K562 (cell line): Measurements from ENCODE around the gene HSPA5. TPM values are rescaled to one million over a fixed set of nuclear protein-coding genes. Genes with fewer than 3 reads are reported as not detected.

Experiments used
- ATAC-seq: fragments of 200-7000 bp; cut with Tn5 transposase; 3 replicates; pipeline ENCODE4 v1.9.1; 2020; ENCODE audit warnings: moderate library complexity
- BruUV-seq: library from RNA; stranded (reverse); fragments of 400-500 nt; replicated peaks from 2 replicates; lab custom pipeline; 2021; lab: Mats Ljungman, UMichigan
- CTCF ChIA-PET: fragments of 300-600 bp; formaldehyde crosslinking; extraction: SDS; loops from one replicate; lab custom pipeline; 2021; ENCODE audit warnings: low intra/inter-chr PET ratio; lab: Yijun Ruan, JAX
- POLR2A ChIA-PET: fragments of 300-600, 350-650 bp; sonication (Branson Sonifier 250); formaldehyde crosslinking; extraction: SDS; loops from one replicate; lab custom pipeline; 2021; ENCODE audit warnings: antibody characterized with exemption, inconsistent platforms; lab: Yijun Ruan, JAX
- DNase-seq, 4 experiments: peaks; one replicate each; pipeline versions ENCODE4 v3.0.0 to v3.0.0-alpha.2; 2011 to 2018; ENCODE audit warnings: low spot score in 3 of 4, mixed read lengths in 3 of 4; ENCODE audit errors: extremely low read depth in 1 of 4
- FAIRE-seq: peaks from 2 replicates; lab custom pipeline; 2011; peaks lifted over from hg19 to GRCh38; lab: Jason Lieb, UNC
- H2AFZ ChIP-seq: 2 replicates; pipeline ENCODE4 v1.6.0; 2011; ENCODE audit warnings: low read depth, low read length, control low read depth, inconsistent platforms
- H3K27ac ChIP-seq: fragments of 200-600 bp; 3 replicates; pipeline ENCODE4 v1.8.0; 2011; ENCODE audit warnings: low read depth, mild to moderate bottlenecking, control low read depth, inconsistent platforms, low read length, moderate library complexity, mixed read lengths; ENCODE audit errors: extremely low read depth
- H3K27me3 ChIP-seq, 2 experiments: fragments of 300-600 bp in 1 of 2; 2 replicates in 1 of 2; 3 replicates in 1 of 2; pipeline versions ENCODE4 v1.6.0 to v1.8.0; 2011; ENCODE audit warnings: inconsistent platforms in 2 of 2, low read length in 2 of 2, mild to moderate bottlenecking in 1 of 2, mixed read lengths in 1 of 2, moderate library complexity in 1 of 2; ENCODE audit not compliant: control insufficient read depth in 2 of 2, insufficient read depth in 2 of 2
- H3K36me3 ChIP-seq: fragments of 300-600 bp; 3 replicates; pipeline ENCODE4 v1.8.0; 2011; ENCODE audit warnings: mild to moderate bottlenecking, low read length, inconsistent platforms; ENCODE audit not compliant: control insufficient read depth, insufficient read depth
- H3K4me1 ChIP-seq, 2 experiments: fragments of 200-600 bp in 1 of 2; replicated peaks in 1 of 2; 2 replicates in 1 of 2; 3 replicates in 1 of 2; pipeline versions ENCODE4 v1.5.1 to v1.8.0; 2011; ENCODE audit warnings: inconsistent platforms in 2 of 2, low read length in 2 of 2, mild to moderate bottlenecking in 1 of 2, mixed read lengths in 1 of 2, moderate library complexity in 1 of 2; ENCODE audit not compliant: control insufficient read depth in 2 of 2, insufficient read depth in 2 of 2
- H3K4me2 ChIP-seq: 2 replicates; pipeline ENCODE4 v1.6.1; 2011; ENCODE audit warnings: low read length, control low read depth, inconsistent platforms, mixed read lengths; ENCODE audit not compliant: insufficient read depth
- H3K4me3 ChIP-seq: fragments of 200-600 bp; sonication (generic), shearing (Covaris generic); 2 replicates; pipeline ENCODE4 v1.5.1; 2016; ENCODE audit warnings: control low read depth, inconsistent platforms
- H3K79me2 ChIP-seq: fragments of 200-600 bp; 3 replicates; pipeline ENCODE4 v1.8.0; 2011; ENCODE audit warnings: low read length, inconsistent platforms; ENCODE audit not compliant: control insufficient read depth, insufficient read depth
- H3K9ac ChIP-seq, 2 experiments: 2 replicates each; pipeline versions ENCODE4 v1.6.0 to v1.6.1; 2011; ENCODE audit warnings: low read depth in 2 of 2, low read length in 2 of 2, control low read depth in 1 of 2, inconsistent platforms in 1 of 2, mild to moderate bottlenecking in 1 of 2, mixed read lengths in 1 of 2; ENCODE audit not compliant: insufficient read depth in 1 of 2
- H3K9me1 ChIP-seq: one replicate; pipeline ENCODE4 v1.6.0; 2011; ENCODE audit warnings: inconsistent platforms, mild to moderate bottlenecking, low read length, moderate library complexity; ENCODE audit not compliant: control insufficient read depth, insufficient read depth
- H3K9me3 ChIP-seq: replicated peaks from 2 replicates; pipeline ENCODE4 v1.5.1; 2011; ENCODE audit warnings: low read depth, low read length, inconsistent platforms; ENCODE audit not compliant: control insufficient read depth, insufficient read depth
- H4K20me1 ChIP-seq: replicated peaks from 2 replicates; pipeline ENCODE4 v1.6.1; 2011; ENCODE audit warnings: low read length, inconsistent platforms, mixed read lengths; ENCODE audit not compliant: control insufficient read depth, insufficient read depth
- ATF1 ChIP-seq, 2 experiments: fragments of 450-650 bp in 1 of 2; IDR thresholded peaks; 2 replicates each; pipeline ENCODE4 v1.6.1; 2016; ENCODE audit warnings: missing compliant biosample characterization in 1 of 2, missing genetic modification characterization in 1 of 2
- C11orf30 ChIP-seq: fragments of 450-650 bp; IDR thresholded peaks from 2 replicates; pipeline ENCODE4 v1.6.1; 2016; ENCODE audit warnings: low read depth, mild to moderate bottlenecking
- DPF2 ChIP-seq: fragments of 450-650 bp; IDR thresholded peaks from 2 replicates; pipeline ENCODE4 v1.6.1; 2016
- ELK3 ChIP-seq: fragments of 450-650 bp; formaldehyde crosslinking; IDR thresholded peaks from 2 replicates; pipeline ENCODE4 v1.4.0; 2020; ENCODE audit warnings: mild to moderate bottlenecking
- HINFP ChIP-seq: fragments of 450-650 bp; conservative IDR thresholded peaks from 2 replicates; pipeline ENCODE4 v1.6.1; 2016; ENCODE audit warnings: missing genetic modification characterization, low read depth, mild to moderate bottlenecking, control low read depth, missing compliant biosample characterization
- MIER1 ChIP-seq: fragments of 450-650 bp; IDR thresholded peaks from 2 replicates; pipeline ENCODE4 v1.6.1; 2016; ENCODE audit warnings: antibody characterized with exemption, mild to moderate bottlenecking, low read depth
- MTA3 ChIP-seq: fragments of 450-650 bp; formaldehyde crosslinking; IDR thresholded peaks from 2 replicates; pipeline ENCODE4 v1.6.1; 2017; ENCODE audit warnings: mild to moderate bottlenecking, borderline replicate concordance
- NCOR1 ChIP-seq: fragments of 450-650 bp; IDR thresholded peaks from 2 replicates; pipeline ENCODE4 v1.6.1; 2016; ENCODE audit warnings: mild to moderate bottlenecking, moderate library complexity
- OTX1 ChIP-seq: fragments of 450-650 bp; formaldehyde crosslinking; IDR thresholded peaks from 2 replicates; pipeline ENCODE4 v1.4.0; 2022; ENCODE audit warnings: mild to moderate bottlenecking
- POLR2AphosphoS5 ChIP-seq: IDR thresholded peaks from 2 replicates; pipeline ENCODE4 v1.6.1; 2011; ENCODE audit warnings: mild to moderate bottlenecking, low read depth, low read length, moderate library complexity; ENCODE audit not compliant: control insufficient read depth, insufficient read depth
- RCOR1 ChIP-seq, 2 experiments: IDR thresholded peaks; 2 replicates each; pipeline ENCODE4 v1.6.1; 2012; ENCODE audit warnings: low read depth in 2 of 2, low read length in 2 of 2, borderline replicate concordance in 1 of 2, improper control_type of control experiment in 1 of 2
- SIRT6 ChIP-seq: IDR thresholded peaks from one replicate; pipeline ENCODE4 v1.6.1; 2012; ENCODE audit warnings: low read depth, mild to moderate bottlenecking, control low read depth, inconsistent platforms, low read length, moderate library complexity
- STAG1 ChIP-seq: sonication (generic); formaldehyde crosslinking; IDR thresholded peaks from 2 replicates; pipeline ENCODE4 v1.5.0; 2020; ENCODE audit warnings: missing genetic modification reagents, borderline replicate concordance
- TBL1XR1 ChIP-seq, 2 experiments: IDR thresholded peaks; 2 replicates each; pipeline ENCODE4 v1.6.1; 2012; ENCODE audit warnings: improper control_type of control experiment in 2 of 2, low read length in 2 of 2, mild to moderate bottlenecking in 1 of 2
- ZKSCAN3 ChIP-seq: fragments of 250-450 bp; sonication (Bioruptor Pico); IDR thresholded peaks from 2 replicates; pipeline ENCODE4 v1.4.0; 2020
- ZNF584 ChIP-seq: fragments of 200-800 bp; sonication (Bioruptor generic); IDR thresholded peaks from 2 replicates; pipeline ENCODE4 v1.6.1; 2016; ENCODE audit warnings: low read depth, mild to moderate bottlenecking, missing genetic modification characterization, missing compliant biosample characterization
- WGBS: fragments of 100-300 bp; shearing (Covaris generic); methylation state at CpG from one replicate; pipeline ENCODE4 v1.1.6; 2016; ENCODE audit warnings: low coverage, mixed read lengths; ENCODE audit not compliant: insufficient coverage; ENCODE audit errors: missing lambda C conversion rate; 5-methylcytosine and 5-hydroxymethylcytosine counted together
- in situ Hi-C: fragments of 300-500 bp; cut with MboI; formaldehyde crosslinking; loops from 4 replicates; pipeline ENCODE4 v1.15.0; 2018; ENCODE audit warnings: inconsistent platforms, mixed read lengths
- intact Hi-C: fragments of 100-400 bp; cut with micrococcal nuclease; formaldehyde crosslinking; loops from 2 replicates; pipeline ENCODE4 v1.14.2; 2022
- polyA plus RNA-seq, 8 experiments: library from polyadenylated mRNA; depleted of rRNA in 4 of 8; stranded (reverse) in 5 of 8; unstranded in 3 of 8; fragments of >200 nt; fragmentation: Nextera tagmentation in 2 of 8; fragmentation: Illumina TruSeq in 1 of 8; extraction: Ambion mirVana in 2 of 8; extraction: Trizol in 1 of 8; gene quantifications; 2 replicates each; pipeline versions ENCODE4 v1.2.1 to v1.2.3, GENCODE V29; 2011 to 2014; ENCODE audit warnings: inconsistent platforms in 1 of 8, missing spikeins in 1 of 8
- total RNA-seq, 7 experiments: library from RNA; depleted of rRNA in 6 of 7; stranded (reverse); fragments of >200 nt in 6 of 7; fragmentation: Illumina TruSeq in 2 of 7; extraction: Trizol in 2 of 7; gene quantifications; 2 replicates each; pipeline versions ENCODE4 v1.2.1 to v1.2.3, GENCODE V29; 2011 to 2021; ENCODE audit warnings: low replicate concordance in 1 of 7

Gene HSPA5
- total and polyA plus RNA-seq, 9 of the 15 experiments (the other 6 are each of a cell fraction or from before 2014, with no cell fraction given): 48.0 to 265 (median 113) TPM

- in situ Hi-C loops (no loop called here), intact Hi-C loops (no loop called here)
- H3K36me3 ChIP-seq: peaks cover 8% of the 10 kb centered on the region; the same call in 2 of the 3 replicates
- under 1% methylated on average over 53 of the region's 82 CpGs for WGBS
- peaks cover 5 to 20% of the 10 kb centered on the region in 2 experiments; a peak in 4 of 5 replicates for H3K4me1 ChIP-seq
- no TSS peak for BruUV-seq
- POLR2A ChIA-PET: interaction anchor here (0.6 to 1.4 kb wide), 6 partner anchors 10 to 495 kb away, joined by 3 to 15 read pairs (median 4); partner anchors contain the start of gene RABEPK
- CTCF ChIA-PET: no interaction called here
- no peaks in the 10 kb centered on the region for H3K9me1 ChIP-seq
- peak within 1 kb of the TSS; percentile 96 for H3K4me2 ChIP-seq
- DNase-seq: peak; percentile 95 to 98 (median 96)
- peak within 1 kb of the TSS; percentile 93 to 99 for H3K9ac ChIP-seq
- H3K27ac ChIP-seq: peak within 1 kb of the TSS; percentile 91
- H4K20me1 ChIP-seq: 0 out of 2 replicates have a peak, but pooled peaks cover 4% of the 10 kb centered on the region
- H3K79me2 ChIP-seq: peaks cover 58% of the 10 kb centered on the region
- ATAC-seq: peak; percentile 97
- no peaks in the 10 kb centered on the region for H3K9me3 ChIP-seq
- peak within 1 kb of the TSS; percentile 96 for H3K4me3 ChIP-seq
- H2AFZ ChIP-seq: peak within 1 kb of the TSS; percentile 98
- FAIRE-seq: peak; percentile 77
- no peaks in the 10 kb centered on the region for H3K27me3 ChIP-seq
- TF ChIP-seq SIRT6: no peak
- peak in 1 of 2 experiments; percentile 73; a peak in 2 of 4 replicates for TF ChIP-seq TBL1XR1 (IDR thresholded peaks at IDR 0.05; ENCODE audit: low read length in 2 of 2)
- TF ChIP-seq HINFP: peak; percentile 78; the same call in 1 of the 2 replicates
- TF ChIP-seq NCOR1: peak; percentile 34; the same call in 1 of the 2 replicates
- no peak for TF ChIP-seq ZKSCAN3 (CRISPR knock-in tag)
- 0 out of 2 replicates have a peak, but pooled peaks have one; percentile 20 for TF ChIP-seq DPF2
- TF ChIP-seq OTX1 (CRISPR knock-in tag): 0 out of 2 replicates have a peak, but pooled peaks have one; percentile 50
- TF ChIP-seq C11orf30: peak; percentile 91
- peak in 1 of 2 experiments; percentile 82; a peak in 2 of 4 replicates for TF ChIP-seq RCOR1 (IDR thresholded peaks at IDR 0.05; ENCODE audit: borderline replicate concordance in 1 of 2, low read depth in 2 of 2, low read length in 2 of 2)
- TF ChIP-seq ATF1 (CRISPR knock-in tag; IDR thresholded peaks at IDR 0.05): peak; percentile 86
- peak; percentile 96 for TF ChIP-seq ATF1 (tag; IDR thresholded peaks at IDR 0.05)
- 0 out of 2 replicates have a peak, but pooled peaks have one; percentile 15 for TF ChIP-seq STAG1 (CRISPR knock-in tag)
- TF ChIP-seq MTA3: peak; percentile 99
- peak; percentile 69 for TF ChIP-seq POLR2AphosphoS5
- TF ChIP-seq ZNF584 (CRISPR knock-in tag): peak; percentile 88
- no peak for TF ChIP-seq MIER1
- no peak for TF ChIP-seq ELK3 (CRISPR knock-in tag)
Observed at GRCh38 chr9:125189361-125190289, 51.5 kb downstream of the HSPA5 start, which contains the start of gene PPP6C. Gene PPP6C, minus strand, starts transcription at chr9:125189803. Its CDS starts 85 bp downstream, at chr9:125189718.
